GM19035 (cell line): Measurements from ENCODE around the gene CYP21A2.

Experiments used
- ATAC-seq: cut with Tn5 transposase; IDR thresholded peaks from one replicate; pipeline ENCODE4 v1.9.1; 2021; ENCODE audit not compliant: unreplicated experiment

The CYP21A2 gene

DNA sequence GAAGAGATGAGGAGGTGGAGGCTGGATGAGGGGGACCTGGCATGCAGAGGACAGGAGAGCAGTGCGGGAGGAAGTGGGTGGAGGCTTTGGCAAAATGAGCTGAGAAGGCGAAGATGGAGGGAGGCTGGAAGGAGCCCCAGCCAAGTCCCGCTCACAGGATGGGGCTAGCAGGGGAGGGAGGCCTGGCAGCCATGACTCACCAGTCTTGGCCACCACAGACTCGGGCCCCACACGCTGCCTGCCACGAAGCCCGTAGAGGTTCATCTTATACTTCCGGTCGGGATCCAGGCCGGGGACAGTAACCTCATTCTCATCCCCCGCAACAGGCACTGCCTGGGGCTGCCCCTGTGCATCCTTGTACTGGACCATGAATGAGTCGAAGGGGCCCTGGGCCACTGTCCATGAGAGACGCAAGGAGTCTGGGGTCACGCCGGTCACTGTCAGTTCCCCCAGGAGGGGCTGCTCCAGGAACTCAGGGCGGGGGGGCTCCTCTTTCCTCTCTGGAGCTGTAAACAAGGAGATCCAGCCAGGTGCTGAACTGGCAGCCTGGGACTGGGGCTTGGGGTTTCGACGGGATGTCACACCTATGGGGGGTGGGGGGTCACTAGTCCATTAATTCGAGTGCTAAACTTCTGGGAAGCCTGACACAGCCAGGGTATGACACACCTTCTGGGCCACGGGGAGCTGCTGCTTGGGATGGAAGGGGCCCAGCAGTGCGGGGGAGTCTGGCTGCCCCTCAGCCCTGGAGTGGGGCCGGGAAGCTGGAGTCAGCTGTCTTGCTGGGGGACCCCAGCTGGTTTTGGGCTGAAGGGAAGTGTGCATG lies 43.2 kb downstream of the CYP21A2 start:
- no peak for ATAC-seq

DNA sequence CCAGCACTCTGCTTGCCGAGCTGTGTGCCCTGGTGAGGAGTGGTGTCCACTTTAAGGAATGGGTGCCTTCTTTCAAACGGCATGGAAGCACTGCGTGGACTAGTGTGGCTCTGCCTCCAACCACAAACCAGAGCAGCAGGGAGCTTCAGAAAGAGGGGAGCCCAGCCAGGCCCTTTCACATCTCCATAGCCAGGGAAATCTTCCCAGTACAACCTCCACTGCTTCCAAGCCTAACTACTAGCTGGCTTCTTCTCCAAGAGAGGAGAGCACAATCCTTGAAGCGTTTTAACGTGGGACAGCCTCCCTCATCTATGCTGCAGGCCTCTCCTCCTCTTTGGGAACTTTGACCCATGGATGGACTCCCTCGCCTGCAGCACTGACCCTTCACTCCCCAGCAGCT lies 44.3 kb downstream of the CYP21A2 start:
- no peak for ATAC-seq

GRCh38 chr6:32082935-32083334 lies 44.7 kb downstream of the CYP21A2 start:
- ATAC-seq, result no peak

DNA sequence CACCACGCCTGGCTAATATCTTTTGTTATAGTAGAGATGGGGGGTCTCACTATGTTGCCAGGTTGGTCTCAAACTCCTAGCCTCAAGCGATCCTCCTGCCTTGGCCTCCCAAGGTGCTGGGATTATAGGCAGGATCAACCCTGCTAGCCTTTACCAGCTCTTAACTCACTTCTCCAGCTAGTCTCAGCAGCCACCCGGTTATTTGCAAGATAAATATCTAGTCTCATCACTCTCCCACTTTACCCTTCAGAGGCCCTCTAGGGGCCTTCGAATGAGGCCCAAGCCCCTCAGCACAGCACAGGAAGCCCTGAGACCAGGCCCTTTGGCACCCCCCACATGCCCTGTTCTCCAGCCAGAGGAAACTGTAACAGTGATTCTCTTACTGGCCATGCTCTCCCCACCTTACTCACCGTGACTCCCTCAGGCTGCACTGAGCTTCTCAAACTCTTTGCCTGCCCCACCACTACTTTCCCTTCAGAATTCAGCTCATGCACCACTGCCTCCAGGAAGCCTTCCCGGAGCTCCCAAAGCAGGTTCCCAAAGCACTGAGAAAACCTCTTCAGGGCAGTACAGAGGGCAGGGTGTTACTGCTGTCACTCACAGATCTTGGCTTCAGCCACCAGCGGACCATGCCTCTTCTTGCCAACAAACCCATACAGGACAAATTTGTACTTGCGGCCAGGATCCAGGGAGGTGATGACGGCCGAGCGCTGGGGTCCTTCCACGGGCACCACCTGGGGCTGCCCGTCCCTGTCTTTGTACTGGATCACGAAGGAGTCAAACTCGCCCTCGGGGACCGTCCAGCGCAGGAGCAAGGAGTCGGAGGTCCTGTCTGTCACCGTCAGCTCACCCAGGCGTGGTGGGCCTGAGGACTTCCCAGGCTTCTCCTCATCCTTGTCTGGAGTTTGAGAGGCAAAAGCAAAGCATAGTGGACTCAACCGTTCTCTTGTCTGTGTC lies 45.9 kb downstream of the CYP21A2 start:
- ATAC-seq, result no peak

DNA sequence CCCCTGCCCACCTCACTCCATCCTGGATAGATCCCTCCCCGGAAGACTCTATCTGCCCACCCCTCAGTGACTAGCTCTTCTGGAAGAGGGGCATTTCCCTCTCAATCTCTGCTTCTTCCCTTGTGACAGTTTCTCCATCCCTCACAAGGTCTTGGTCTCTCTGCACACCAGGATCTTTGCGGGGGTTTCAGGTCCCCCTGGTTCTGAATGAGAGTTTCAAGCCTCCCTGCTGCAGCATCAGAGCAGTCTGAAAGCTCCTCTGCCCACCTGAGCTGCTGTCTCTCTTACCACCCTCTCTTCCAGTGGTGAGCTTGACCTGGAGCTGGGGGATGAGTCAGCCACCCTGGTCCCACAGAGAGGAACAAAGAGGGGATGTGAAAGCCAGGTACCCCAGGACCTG lies 46.6 kb downstream of the CYP21A2 start:
- no peak for ATAC-seq

- ATAC-seq, result no peak
Measured at GRCh38 chr6:32085759-32086459, 47.7 kb downstream of the CYP21A2 start.

GRCh38 chr6:32086661-32087573 lies 48.7 kb downstream of the CYP21A2 start:
- no peak for ATAC-seq

GRCh38 chr6:32087574-32088486 lies 49.6 kb downstream of the CYP21A2 start:
- ATAC-seq, result no peak

- ATAC-seq, result no peak
Measured at GRCh38 chr6:32088487-32089049, 50.4 kb downstream of the CYP21A2 start.

- ATAC-seq, result no peak
Measured at GRCh38 chr6:32089082-32089828, 51.0 kb downstream of the CYP21A2 start.
